Fibroblast of skin of left quadriceps (primary cell): ENCODE data around the gene ADGRV1.
"Not testable (repeated sequence)": the region's sequence is repeated elsewhere in the genome, so short reads cannot be mapped to it uniquely, and the experiment has no call there.

Experiments
- DNase-seq, 2 experiments: peaks; one replicate each; pipeline ENCODE4 v3.0.0-alpha.2; 2013; ENCODE audit warnings: low read depth in 2 of 2

The ADGRV1 gene

GRCh38 chr5:90549729-90550275, 8.8 kb upstream of the ADGRV1 start:
- DNase-seq: no peak

DNA sequence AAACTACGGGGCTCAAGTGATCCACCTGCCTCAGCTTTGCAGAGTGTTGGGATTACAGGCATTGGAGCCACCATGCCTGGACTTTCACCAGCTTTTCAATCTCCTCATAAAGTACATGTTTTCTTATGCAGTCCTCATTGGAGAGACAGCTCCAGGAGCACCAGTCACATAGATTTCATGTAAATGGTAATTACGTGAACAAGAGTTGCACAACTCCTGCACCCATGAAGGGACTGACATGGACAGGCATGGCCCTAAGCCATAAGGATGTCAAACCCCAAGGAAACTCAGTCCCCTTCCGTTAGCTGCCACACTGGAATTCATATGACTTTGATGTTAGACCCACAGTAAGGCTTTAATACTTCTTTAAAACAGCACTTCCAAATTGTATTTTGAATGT, 7.6 kb upstream of the ADGRV1 start:
- DNase-seq: no peak

GRCh38 chr5:90551376-90551775, 7.2 kb upstream of the ADGRV1 start:
- no peak for DNase-seq

GRCh38 chr5:90553711-90554110, 4.9 kb upstream of the ADGRV1 start:
- DNase-seq: no peak

DNA sequence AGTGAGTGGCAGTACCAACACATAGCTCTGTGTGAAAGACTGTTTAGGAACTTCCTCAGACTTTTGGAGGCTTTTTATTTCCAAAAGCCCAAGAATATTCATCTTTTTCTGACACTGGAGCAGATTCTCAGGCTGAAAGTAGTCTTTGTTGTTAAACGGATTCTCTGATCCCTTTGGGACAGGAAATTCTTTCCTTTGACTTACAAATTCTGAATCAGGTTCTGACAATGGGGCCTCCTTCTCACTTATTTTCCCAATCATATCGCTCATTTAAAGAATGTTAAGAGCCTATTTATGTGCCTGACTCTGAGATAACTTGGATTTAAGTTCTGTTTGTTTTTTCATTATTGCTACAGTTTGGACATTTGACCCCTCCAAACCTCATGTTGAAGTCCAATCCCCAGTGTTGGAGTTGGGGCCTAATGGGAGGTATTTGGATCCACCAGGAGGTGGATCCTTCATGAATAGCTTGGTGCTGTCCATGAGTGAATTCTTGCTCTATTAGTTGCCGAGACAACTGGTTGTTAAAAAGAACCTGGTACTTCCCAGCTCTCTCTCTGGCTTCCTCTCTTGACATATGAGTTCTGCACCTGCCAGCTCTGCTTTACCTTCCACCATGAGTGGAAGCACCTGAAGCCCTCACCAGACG, 4.1 kb upstream of the ADGRV1 start:
- no peak for DNase-seq

DNA sequence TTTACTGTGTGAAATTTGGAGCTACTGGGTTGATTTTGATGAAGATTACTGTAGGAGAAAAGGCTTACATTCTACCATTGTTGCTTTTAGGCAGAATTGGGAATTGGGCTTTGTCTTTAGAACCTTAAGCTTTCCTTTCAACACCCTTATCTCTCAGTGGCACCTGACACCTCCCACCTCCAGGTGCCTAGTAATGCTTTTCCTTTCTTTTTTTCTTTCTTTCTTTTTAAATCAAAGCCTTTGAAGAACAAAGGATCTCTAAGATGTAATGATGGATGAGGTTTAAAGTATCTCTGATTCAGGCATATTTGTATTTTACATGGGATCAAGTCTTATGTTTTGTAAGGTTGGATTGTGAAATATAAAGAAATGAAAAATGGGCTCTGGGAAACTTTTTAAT, 2.9 kb upstream of the ADGRV1 start:
- no peak for DNase-seq

DNA sequence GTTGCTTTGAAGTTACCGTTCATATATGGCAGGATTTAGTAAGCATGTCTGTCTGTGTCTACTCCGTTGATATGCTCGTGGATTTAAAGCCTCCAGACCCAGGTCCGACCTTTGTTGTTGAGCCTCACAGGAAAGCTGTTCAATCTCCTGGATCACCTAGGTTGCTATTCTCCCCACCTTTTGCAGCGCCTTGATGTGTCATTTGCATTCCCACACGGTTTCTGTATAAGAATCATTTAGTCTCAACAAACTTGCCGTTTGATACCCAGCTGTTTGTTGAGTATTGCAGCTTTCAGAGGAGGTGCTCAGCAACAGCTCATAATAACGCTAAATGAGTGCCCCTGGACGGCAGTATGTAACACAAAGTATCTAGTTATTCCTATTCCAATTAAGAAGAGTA, 1.2 kb upstream of the ADGRV1 start:
- no peak for DNase-seq

DNA sequence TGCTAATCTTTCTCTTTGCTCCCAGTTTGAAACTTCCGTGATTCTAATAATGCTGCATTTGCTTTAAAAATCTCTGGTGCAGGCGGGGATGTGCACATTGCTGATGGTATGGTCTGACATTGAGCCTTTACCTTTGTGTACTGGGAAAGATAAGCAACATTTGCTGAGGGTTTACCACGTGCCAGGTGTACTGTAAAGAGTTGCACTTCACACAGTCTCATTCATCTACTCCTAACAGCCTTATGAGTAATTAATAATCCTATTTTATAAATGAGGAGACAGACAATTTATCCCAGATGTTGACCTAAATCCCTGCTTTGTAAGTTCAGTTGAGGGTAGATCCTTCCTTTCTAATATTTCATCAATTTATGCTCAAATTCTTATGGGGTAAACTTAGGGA, 726 bp upstream of the ADGRV1 start:
- DNase-seq: no peak

- no peak for DNase-seq
Observed at GRCh38 chr5:90560771-90561170, 2.2 kb downstream of the ADGRV1 start.

- no peak for DNase-seq
Observed at GRCh38 chr5:90561766-90562165, 3.2 kb downstream of the ADGRV1 start.

- no peak for DNase-seq
Observed at GRCh38 chr5:90562341-90562740, 3.7 kb downstream of the ADGRV1 start.

GRCh38 chr5:90563108-90563507, 4.5 kb downstream of the ADGRV1 start:
- DNase-seq: no peak

- no peak for DNase-seq
Observed at GRCh38 chr5:90565491-90565890, 6.9 kb downstream of the ADGRV1 start.

DNA sequence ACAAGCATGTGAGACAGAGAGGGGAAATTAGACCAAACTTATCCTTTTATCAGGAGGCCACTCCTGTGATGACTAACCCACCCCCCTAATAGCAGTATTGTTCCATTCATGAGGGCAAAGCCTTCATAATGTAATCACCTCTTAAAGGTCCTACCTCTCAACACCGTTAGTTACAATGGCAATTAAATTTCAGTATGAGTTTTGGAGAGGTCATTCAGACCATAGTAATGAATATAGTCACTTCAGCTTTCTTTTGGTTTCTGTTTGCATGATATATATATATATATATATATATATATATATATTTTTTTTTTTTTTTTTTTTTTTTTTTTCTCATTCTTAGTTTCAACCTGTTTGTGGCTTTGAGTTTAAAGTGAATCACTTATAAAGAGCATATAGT, 10.5 kb downstream of the ADGRV1 start:
- no peak for DNase-seq

DNA sequence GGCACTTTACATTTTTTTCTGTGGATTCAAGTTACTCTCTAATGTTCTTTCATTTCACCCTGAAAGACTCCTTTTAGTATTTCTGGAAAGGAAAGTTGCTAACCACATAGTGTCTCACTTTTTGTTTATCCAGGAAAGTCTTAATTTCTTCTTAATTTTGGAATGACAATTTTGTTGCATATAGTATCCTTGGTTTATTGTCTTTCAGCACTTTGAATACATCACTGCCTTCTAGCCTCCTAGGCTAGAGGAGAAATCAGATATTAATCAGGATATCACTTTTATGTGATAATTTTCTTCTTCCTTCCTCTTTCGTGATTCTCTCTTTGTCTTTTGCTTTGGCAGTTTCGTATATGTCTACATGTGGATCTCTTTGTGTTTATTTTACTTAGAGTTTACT, 11.4 kb downstream of the ADGRV1 start:
- DNase-seq: no peak

DNA sequence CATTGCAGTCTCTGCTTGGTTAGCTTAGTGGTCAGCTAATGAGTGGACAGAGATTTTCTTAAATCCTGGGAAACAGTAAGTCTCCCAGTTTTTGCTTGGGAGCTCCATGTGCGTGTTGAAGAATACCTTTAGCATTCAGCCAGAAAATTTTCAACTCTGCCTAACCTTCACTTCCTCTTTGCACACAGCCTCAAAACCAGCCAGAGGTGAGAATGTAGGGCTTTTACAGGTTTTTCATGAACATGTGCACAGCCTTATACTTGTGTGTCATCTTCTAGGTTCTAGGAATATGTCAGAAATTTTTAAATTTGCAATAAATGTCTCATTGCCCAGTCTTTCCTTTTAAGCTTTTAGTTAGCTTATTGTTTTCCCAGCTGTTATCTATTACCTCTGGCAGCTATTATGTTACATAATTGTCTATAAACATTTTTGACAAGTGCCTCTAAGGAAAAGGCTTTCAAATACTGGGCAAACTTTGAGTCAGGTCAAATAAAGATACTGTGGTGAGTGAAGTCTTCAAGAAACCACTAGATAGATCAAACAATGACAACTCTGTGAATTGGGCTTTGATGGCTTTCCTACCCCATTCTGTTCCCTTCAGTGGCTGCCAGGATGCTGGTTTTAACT, 12.7 kb downstream of the ADGRV1 start:
- no peak for DNase-seq

DNA sequence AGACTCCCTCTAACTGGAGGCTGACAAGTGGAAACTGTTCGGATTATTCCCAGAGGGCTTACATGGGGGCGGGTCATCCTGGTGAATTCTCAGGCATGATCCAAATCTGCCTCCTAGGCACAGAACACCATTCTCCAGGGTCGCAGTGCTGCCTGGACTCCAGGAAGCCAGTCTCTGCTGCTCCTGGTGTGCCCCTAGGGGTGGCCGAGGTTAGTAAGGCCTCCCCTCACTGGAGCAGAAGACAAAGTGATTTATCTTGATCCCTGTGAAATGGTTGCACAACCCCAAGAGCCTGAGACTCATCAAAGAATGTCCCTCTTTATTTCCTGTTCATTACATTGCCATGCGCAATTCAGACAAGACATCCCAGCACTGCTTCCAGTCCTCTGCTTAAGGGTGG, 17.1 kb downstream of the ADGRV1 start:
- DNase-seq: no peak

- not testable (repeated sequence) for DNase-seq
Observed at GRCh38 chr5:90576566-90576965, 18.0 kb downstream of the ADGRV1 start.

DNA sequence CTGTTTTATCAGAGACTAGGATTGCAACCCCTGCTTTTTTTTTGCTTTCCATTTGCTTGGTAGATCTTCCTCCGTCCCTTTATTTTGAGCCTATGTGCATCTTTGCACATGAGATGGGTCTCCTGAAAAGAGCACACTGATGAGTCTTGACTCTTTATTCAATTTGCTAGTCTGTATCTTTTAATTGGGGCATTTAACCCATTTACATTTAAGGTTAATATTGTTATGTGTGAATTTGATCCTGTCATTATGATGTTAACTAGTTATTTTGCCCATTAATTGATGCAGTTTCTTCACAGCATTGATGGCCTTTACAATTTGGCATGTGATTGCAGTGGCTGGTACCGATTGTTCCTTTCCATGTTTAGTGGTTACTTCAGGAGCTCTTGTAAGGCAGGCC, 21.3 kb downstream of the ADGRV1 start:
- not testable (repeated sequence) for DNase-seq

DNA sequence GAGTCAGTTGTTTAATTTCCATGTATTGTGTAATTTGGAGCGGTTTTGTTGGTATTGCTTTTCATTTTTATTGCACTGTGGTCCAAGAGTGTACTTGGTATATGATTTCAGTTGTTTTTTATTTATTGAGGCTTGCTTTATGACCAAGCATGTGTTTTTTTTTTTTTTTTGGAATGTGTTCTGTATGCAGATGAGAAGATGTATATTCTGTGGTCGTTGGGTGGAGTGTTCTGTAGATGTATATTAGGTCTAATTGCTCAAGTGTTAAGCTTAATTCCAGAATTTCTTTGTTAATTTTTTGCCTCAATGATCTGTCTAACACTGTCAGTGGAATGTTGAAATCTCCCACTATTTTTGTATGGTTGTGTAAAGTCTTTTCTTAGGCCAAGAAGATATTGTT, 23.4 kb downstream of the ADGRV1 start:
- no peak for DNase-seq

DNA sequence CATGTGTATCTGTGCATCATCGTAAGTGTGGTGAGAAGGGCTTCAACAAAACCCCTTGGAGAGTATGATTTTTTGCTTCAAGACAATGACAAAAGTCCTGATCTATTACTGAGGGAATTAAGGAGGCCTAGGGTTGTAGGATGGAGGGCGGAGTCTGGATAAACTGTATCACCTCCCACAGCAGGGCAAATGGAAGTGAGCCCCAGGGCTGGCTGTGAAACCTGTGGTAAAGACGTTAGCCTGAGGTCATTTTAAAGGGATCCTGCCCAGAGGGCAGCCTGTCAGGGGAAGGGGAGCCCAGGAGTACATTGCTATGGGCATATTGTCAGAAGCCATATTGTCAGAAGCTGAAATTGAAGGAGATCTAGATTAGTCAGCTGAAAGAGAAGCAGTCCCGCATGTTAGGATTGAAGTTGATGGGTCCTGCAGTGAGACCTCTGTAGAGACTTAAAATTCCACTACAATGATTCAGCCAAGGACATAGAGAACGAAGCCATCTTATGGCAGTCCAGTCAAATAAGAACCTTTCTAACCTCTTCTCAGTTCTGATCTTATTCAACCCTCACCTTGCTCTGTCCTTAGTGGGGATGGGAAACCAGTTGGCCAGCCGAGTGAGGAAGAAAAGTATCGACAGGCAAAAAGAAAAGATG, 26.9 kb downstream of the ADGRV1 start:
- no peak for DNase-seq

- DNase-seq: no peak
Observed at GRCh38 chr5:90586469-90586868, 27.9 kb downstream of the ADGRV1 start.

DNA sequence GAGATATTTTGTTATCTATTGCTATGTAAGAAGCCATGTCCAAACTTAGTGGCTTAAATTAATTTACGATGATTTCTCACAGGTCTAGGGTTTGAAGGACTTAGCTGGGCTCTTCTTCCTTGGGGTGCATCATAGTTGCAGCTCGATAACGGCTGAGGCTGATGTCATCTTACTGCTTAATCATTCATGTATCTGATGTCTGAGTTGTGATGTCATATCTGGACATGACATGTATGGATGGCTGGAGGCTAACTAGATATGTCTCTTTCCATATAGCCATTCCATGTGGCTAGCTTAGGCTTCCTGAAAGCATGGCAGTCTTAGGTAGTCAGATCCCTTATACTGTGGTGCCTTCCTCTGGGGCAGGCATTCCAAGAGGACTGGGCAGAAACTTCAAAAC, 31.6 kb downstream of the ADGRV1 start:
- no peak for DNase-seq
